Panc1 (cell line): ENCODE data around the gene PLPP1. TPM values are rescaled to one million over a fixed set of nuclear protein-coding genes. Genes with fewer than 3 reads are reported as not detected.

ENCODE experiments used
- ATAC-seq: fragments of 200-7000 bp; cut with Tn5 transposase; 2 replicates; pipeline ENCODE4 v1.9.1; 2020; ENCODE audit warnings: mild to moderate bottlenecking, moderate library complexity
- BruUV-seq: library from RNA; stranded (reverse); fragments of 400-500 nt; replicated peaks from 2 replicates; lab custom pipeline; 2021; lab: Mats Ljungman, UMichigan
- CTCF ChIA-PET: fragments of 300-600 bp; sonication (Branson Sonifier 250); formaldehyde crosslinking; loops from one replicate; lab custom pipeline; 2022; ENCODE audit warnings: antibody characterized with exemption; lab: Charles Lee
- POLR2A ChIA-PET: fragments of 300-600 bp; sonication (Branson Sonifier 250); formaldehyde crosslinking; loops from one replicate; lab custom pipeline; 2022; ENCODE audit warnings: antibody characterized with exemption; lab: Charles Lee
- DNase-seq: peaks from one replicate; pipeline ENCODE4 v3.0.0-alpha.2; 2010; ENCODE audit warnings: low read depth, low spot score
- H3K27ac ChIP-seq: 2 replicates; pipeline ENCODE4 v1.5.1; 2011; ENCODE audit warnings: mild to moderate bottlenecking, low read length, inconsistent platforms
- H3K27me3 ChIP-seq: fragments of 200-500 bp; sonication (Bioruptor generic); 2 replicates; pipeline ENCODE4 v1.6.0; 2014; ENCODE audit warnings: low read length, inconsistent platforms; ENCODE audit not compliant: control insufficient read depth, insufficient read depth
- H3K36me3 ChIP-seq: fragments of 200-500 bp; sonication (Bioruptor generic); 2 replicates; pipeline ENCODE4 v1.5.1; 2014; ENCODE audit warnings: inconsistent platforms, mild to moderate bottlenecking, low read length, moderate library complexity; ENCODE audit not compliant: control insufficient read depth, insufficient read depth
- H3K4me1 ChIP-seq: 2 replicates; pipeline ENCODE4 v1.5.1; 2011; ENCODE audit warnings: inconsistent platforms, mild to moderate bottlenecking, low read length, moderate library complexity; ENCODE audit not compliant: control insufficient read depth, insufficient read depth
- H3K4me3 ChIP-seq, 2 experiments: 2 replicates each; pipeline ENCODE4 v1.5.1; 2011 to 2012; ENCODE audit warnings: low read depth in 2 of 2, low read length in 2 of 2, mild to moderate bottlenecking in 2 of 2, inconsistent platforms in 1 of 2, moderate library complexity in 1 of 2
- H3K9me3 ChIP-seq: fragments of 200-500 bp; sonication (Bioruptor generic); 2 replicates; pipeline ENCODE4 v1.5.1; 2014; ENCODE audit warnings: low read depth, mild to moderate bottlenecking, inconsistent platforms, low read length, moderate library complexity; ENCODE audit not compliant: control insufficient read depth, insufficient read depth
- POLR2AphosphoS5 ChIP-seq: IDR thresholded peaks from 2 replicates; pipeline ENCODE4 v1.6.1; 2012; ENCODE audit warnings: mild to moderate bottlenecking, low read depth, low read length, moderate library complexity
- SIN3A ChIP-seq: IDR thresholded peaks from 2 replicates; pipeline ENCODE4 v1.6.1; 2012; ENCODE audit warnings: low read depth, mild to moderate bottlenecking, low read length, moderate library complexity, borderline replicate concordance; ENCODE audit not compliant: insufficient read depth
- TCF7L2 ChIP-seq: IDR thresholded peaks from 2 replicates; pipeline ENCODE4 v1.6.1; 2011; ENCODE audit warnings: mild to moderate bottlenecking, low read depth, low read length, inconsistent platforms
- in situ Hi-C: cut with HindIII; loops from 2 replicates; pipeline ENCODE4 v1.10.0; 2016; ENCODE audit warnings: low sequenced_read_pairs, low pct_unique_long_range_greater_than_20kb
- intact Hi-C: fragments of 100-400 bp; cut with micrococcal nuclease; formaldehyde crosslinking; loops from one replicate; pipeline ENCODE4 v1.10.0; 2022; ENCODE audit not compliant: unreplicated experiment
- total RNA-seq: library from RNA; stranded (reverse); gene quantifications from one replicate; pipeline ENCODE4 v1.2.1, GENCODE V29; 2021; ENCODE audit not compliant: unreplicated experiment
- TF ChIP-seq, protein P1 (sequence below): fragments of 450-650 bp; IDR thresholded peaks from 2 replicates; pipeline ENCODE4 v1.5.1; 2017; ENCODE audit warnings: mild to moderate bottlenecking
- TF ChIP-seq, protein P2 (sequence below), 2 experiments: IDR thresholded peaks; 2 replicates each; pipeline ENCODE4 v1.6.1; 2011 to 2012; ENCODE audit warnings: low read depth in 2 of 2, control low read depth in 1 of 2, low read length in 1 of 2, mild to moderate bottlenecking in 1 of 2, moderate library complexity in 1 of 2; ENCODE audit not compliant: insufficient read depth in 1 of 2

Gene PLPP1
- total RNA-seq, 1 experiment from 2014 or later, result 35.7 TPM

DNA sequence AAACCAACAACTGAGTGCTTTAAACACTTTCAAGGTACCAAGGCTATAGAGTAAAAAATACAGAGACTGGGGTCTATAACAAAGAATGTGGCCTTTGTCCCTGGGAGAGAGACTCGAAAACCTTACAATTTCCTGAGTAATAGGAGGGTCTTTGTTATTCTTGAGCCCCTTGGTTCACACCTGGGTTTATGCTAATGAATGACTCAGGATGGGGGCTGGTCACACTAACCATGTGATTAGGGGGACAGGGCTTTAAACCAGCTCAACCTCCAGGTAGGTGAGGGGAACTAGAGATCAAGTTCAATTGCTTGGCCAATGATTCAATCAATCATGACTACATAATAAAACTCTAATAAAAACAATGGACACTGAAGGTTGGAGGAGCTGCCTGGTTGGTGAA, 50.2 kb downstream of the PLPP1 start:
- BruUV-seq, result no TSS peak
- H3K9me3 ChIP-seq, result no peaks in the 10 kb centered on the region
- no peaks in the 10 kb centered on the region for H3K27me3 ChIP-seq
- no peak for DNase-seq
- no peak overlapping the region for H3K27ac ChIP-seq
- no peak for TF ChIP-seq SIN3A
- TF ChIP-seq, protein P1, sequence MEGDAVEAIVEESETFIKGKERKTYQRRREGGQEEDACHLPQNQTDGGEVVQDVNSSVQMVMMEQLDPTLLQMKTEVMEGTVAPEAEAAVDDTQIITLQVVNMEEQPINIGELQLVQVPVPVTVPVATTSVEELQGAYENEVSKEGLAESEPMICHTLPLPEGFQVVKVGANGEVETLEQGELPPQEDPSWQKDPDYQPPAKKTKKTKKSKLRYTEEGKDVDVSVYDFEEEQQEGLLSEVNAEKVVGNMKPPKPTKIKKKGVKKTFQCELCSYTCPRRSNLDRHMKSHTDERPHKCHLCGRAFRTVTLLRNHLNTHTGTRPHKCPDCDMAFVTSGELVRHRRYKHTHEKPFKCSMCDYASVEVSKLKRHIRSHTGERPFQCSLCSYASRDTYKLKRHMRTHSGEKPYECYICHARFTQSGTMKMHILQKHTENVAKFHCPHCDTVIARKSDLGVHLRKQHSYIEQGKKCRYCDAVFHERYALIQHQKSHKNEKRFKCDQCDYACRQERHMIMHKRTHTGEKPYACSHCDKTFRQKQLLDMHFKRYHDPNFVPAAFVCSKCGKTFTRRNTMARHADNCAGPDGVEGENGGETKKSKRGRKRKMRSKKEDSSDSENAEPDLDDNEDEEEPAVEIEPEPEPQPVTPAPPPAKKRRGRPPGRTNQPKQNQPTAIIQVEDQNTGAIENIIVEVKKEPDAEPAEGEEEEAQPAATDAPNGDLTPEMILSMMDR, result no peak
- TF ChIP-seq, protein P2, sequence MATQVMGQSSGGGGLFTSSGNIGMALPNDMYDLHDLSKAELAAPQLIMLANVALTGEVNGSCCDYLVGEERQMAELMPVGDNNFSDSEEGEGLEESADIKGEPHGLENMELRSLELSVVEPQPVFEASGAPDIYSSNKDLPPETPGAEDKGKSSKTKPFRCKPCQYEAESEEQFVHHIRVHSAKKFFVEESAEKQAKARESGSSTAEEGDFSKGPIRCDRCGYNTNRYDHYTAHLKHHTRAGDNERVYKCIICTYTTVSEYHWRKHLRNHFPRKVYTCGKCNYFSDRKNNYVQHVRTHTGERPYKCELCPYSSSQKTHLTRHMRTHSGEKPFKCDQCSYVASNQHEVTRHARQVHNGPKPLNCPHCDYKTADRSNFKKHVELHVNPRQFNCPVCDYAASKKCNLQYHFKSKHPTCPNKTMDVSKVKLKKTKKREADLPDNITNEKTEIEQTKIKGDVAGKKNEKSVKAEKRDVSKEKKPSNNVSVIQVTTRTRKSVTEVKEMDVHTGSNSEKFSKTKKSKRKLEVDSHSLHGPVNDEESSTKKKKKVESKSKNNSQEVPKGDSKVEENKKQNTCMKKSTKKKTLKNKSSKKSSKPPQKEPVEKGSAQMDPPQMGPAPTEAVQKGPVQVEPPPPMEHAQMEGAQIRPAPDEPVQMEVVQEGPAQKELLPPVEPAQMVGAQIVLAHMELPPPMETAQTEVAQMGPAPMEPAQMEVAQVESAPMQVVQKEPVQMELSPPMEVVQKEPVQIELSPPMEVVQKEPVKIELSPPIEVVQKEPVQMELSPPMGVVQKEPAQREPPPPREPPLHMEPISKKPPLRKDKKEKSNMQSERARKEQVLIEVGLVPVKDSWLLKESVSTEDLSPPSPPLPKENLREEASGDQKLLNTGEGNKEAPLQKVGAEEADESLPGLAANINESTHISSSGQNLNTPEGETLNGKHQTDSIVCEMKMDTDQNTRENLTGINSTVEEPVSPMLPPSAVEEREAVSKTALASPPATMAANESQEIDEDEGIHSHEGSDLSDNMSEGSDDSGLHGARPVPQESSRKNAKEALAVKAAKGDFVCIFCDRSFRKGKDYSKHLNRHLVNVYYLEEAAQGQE (IDR thresholded peaks at IDR 0.05; ENCODE audit: insufficient read depth in 1 of 2, low read depth in 2 of 2, low read length in 1 of 2), result no peak
- no peak for TF ChIP-seq POLR2AphosphoS5
- TF ChIP-seq TCF7L2, result no peak
- intact Hi-C loops (no loop called here), in situ Hi-C loops (no loop called here)
- ChIA-PET CTCF (no interaction called here), POLR2A (interaction anchor here (1.1 kb wide), 1 partner anchor 32 kb away, joined by 4 read pairs; no protein-coding TSS in a partner anchor)
- no peak for ATAC-seq
- H3K36me3 ChIP-seq, result no peaks in the 10 kb centered on the region
- no peaks in the 10 kb centered on the region for H3K4me1 ChIP-seq
- no peak overlapping the region for H3K4me3 ChIP-seq

- DNase-seq (no peak), ATAC-seq (no peak)
- no peak overlapping the region for H3K4me3 ChIP-seq
- CTCF ChIA-PET, result no interaction called here
- H3K4me1 ChIP-seq, result no peaks in the 10 kb centered on the region
- intact Hi-C loops (no loop called here), in situ Hi-C loops (no loop called here)
- BruUV-seq, result no TSS peak
- POLR2A ChIA-PET, result interaction anchor here (0.7 kb wide), 1 partner anchor 254 kb away, joined by 8 read pairs; no protein-coding TSS in a partner anchor
- TF ChIP-seq, protein P1, result no peak
- no peak for TF ChIP-seq SIN3A
- TF ChIP-seq POLR2AphosphoS5, result no peak
- TF ChIP-seq TCF7L2, result no peak
- TF ChIP-seq, protein P2 (IDR thresholded peaks at IDR 0.05; ENCODE audit: insufficient read depth in 1 of 2, low read depth in 2 of 2, low read length in 1 of 2), result no peak
- no peaks in the 10 kb centered on the region for H3K9me3 ChIP-seq
- H3K27ac ChIP-seq, result no peak overlapping the region
- H3K27me3 ChIP-seq, result no peaks in the 10 kb centered on the region
- H3K36me3 ChIP-seq, result no peaks in the 10 kb centered on the region
Measured at GRCh38 chr5:55483885-55484284, 50.9 kb downstream of the PLPP1 start.
